Measurements from ENCODE around the gene HSD17B3.

HSD17B3 gene

GRCh38 chr9:96302021-96302420 is at the start of gene HSD17B3:
HSD17B3 (minus strand) TSS chr9:96302176; CDS start chr9:96302104, 72 bp downstream.
- ChIA-PET CTCF (no interaction called here), POLR2A (no interaction called here)
- DNase-seq (ENCODE audit: extremely low spot score), result no peak
- no peak for TF ChIP-seq SP1 (IDR thresholded peaks at IDR 0.05)
- no peak for TF ChIP-seq NFRKB (IDR thresholded peaks at IDR 0.05)
- no peak for TF ChIP-seq PKNOX1 (IDR thresholded peaks at IDR 0.05)
- TF ChIP-seq LEF1 (IDR thresholded peaks at IDR 0.05; ENCODE audit: borderline replicate concordance), result no peak
- TF ChIP-seq BHLHE40 (IDR thresholded peaks at IDR 0.05; ENCODE audit: borderline replicate concordance), result no peak
- TF ChIP-seq SUZ12 (IDR thresholded peaks at IDR 0.05), result no peak
- TF ChIP-seq FOXA1 (IDR thresholded peaks at IDR 0.05), result no peak
- TF ChIP-seq CTBP1 (IDR thresholded peaks at IDR 0.05; ENCODE audit: borderline replicate concordance), result no peak
- TF ChIP-seq ARNT (IDR thresholded peaks at IDR 0.05), result no peak
- TF ChIP-seq HDGF (IDR thresholded peaks at IDR 0.05; ENCODE audit: borderline replicate concordance), result no peak
- TF ChIP-seq FOXM1 (IDR thresholded peaks at IDR 0.05; ENCODE audit: borderline replicate concordance), result no peak
- TF ChIP-seq ZNF384 (IDR thresholded peaks at IDR 0.05), result no peak
- no peak for TF ChIP-seq FOXK2 (IDR thresholded peaks at IDR 0.05)
- no peak for TF ChIP-seq L3MBTL2 (conservative IDR thresholded peaks at IDR 0.05)
- no peak for TF ChIP-seq ELF4 (IDR thresholded peaks at IDR 0.05)
- TF ChIP-seq TARDBP (IDR thresholded peaks at IDR 0.05), result no peak

GRCh38 chr9:96350866-96351265 is 48.9 kb upstream of the HSD17B3 start:
- no peak for DNase-seq (ENCODE audit: extremely low spot score)
- ChIA-PET POLR2A (no interaction called here), CTCF (no interaction called here)
- TF ChIP-seq FOXK2 (IDR thresholded peaks at IDR 0.05) (no peak), NFRKB (IDR thresholded peaks at IDR 0.05) (no peak), HDGF (IDR thresholded peaks at IDR 0.05; ENCODE audit: borderline replicate concordance) (no peak), ZNF384 (IDR thresholded peaks at IDR 0.05) (no peak), SP1 (IDR thresholded peaks at IDR 0.05) (no peak), ARNT (IDR thresholded peaks at IDR 0.05) (no peak), CTBP1 (IDR thresholded peaks at IDR 0.05; ENCODE audit: borderline replicate concordance) (no peak), BHLHE40 (IDR thresholded peaks at IDR 0.05; ENCODE audit: borderline replicate concordance) (no peak), FOXM1 (IDR thresholded peaks at IDR 0.05; ENCODE audit: borderline replicate concordance) (no peak)

GRCh38 chr9:96348261-96348660 is 46.3 kb upstream of the HSD17B3 start:
- ChIA-PET POLR2A (no interaction called here), CTCF (no interaction called here)
- TF ChIP-seq ARNT (IDR thresholded peaks at IDR 0.05) (no peak), FOXA1 (IDR thresholded peaks at IDR 0.05) (no peak), FOXK2 (IDR thresholded peaks at IDR 0.05) (no peak), NFRKB (IDR thresholded peaks at IDR 0.05) (no peak), PKNOX1 (IDR thresholded peaks at IDR 0.05) (no peak), LEF1 (IDR thresholded peaks at IDR 0.05; ENCODE audit: borderline replicate concordance) (no peak), BHLHE40 (IDR thresholded peaks at IDR 0.05; ENCODE audit: borderline replicate concordance) (no peak), CTBP1 (IDR thresholded peaks at IDR 0.05; ENCODE audit: borderline replicate concordance) (no peak), FOXM1 (IDR thresholded peaks at IDR 0.05; ENCODE audit: borderline replicate concordance) (no peak), L3MBTL2 (conservative IDR thresholded peaks at IDR 0.05) (no peak), HDGF (IDR thresholded peaks at IDR 0.05; ENCODE audit: borderline replicate concordance) (no peak), TARDBP (IDR thresholded peaks at IDR 0.05) (no peak), ZNF384 (IDR thresholded peaks at IDR 0.05) (no peak), SUZ12 (IDR thresholded peaks at IDR 0.05) (no peak), ELF4 (IDR thresholded peaks at IDR 0.05) (no peak)
- no peak for DNase-seq (ENCODE audit: extremely low spot score)

GRCh38 chr9:96345551-96345950 is 43.6 kb upstream of the HSD17B3 start:
- ChIA-PET POLR2A (no interaction called here), CTCF (no interaction called here)
- no peak for DNase-seq (ENCODE audit: extremely low spot score)
- TF ChIP-seq BHLHE40 (IDR thresholded peaks at IDR 0.05; ENCODE audit: borderline replicate concordance), result no peak
- TF ChIP-seq ELF4 (IDR thresholded peaks at IDR 0.05), result no peak
- TF ChIP-seq TARDBP (IDR thresholded peaks at IDR 0.05), result no peak
- no peak for TF ChIP-seq HDGF (IDR thresholded peaks at IDR 0.05; ENCODE audit: borderline replicate concordance)
- no peak for TF ChIP-seq ZNF384 (IDR thresholded peaks at IDR 0.05)
- TF ChIP-seq FOXK2 (IDR thresholded peaks at IDR 0.05), result no peak
- no peak for TF ChIP-seq PKNOX1 (IDR thresholded peaks at IDR 0.05)
- TF ChIP-seq SUZ12 (IDR thresholded peaks at IDR 0.05), result no peak
- no peak for TF ChIP-seq ARNT (IDR thresholded peaks at IDR 0.05)
- TF ChIP-seq CTBP1 (IDR thresholded peaks at IDR 0.05; ENCODE audit: borderline replicate concordance), result no peak
- TF ChIP-seq SP1 (IDR thresholded peaks at IDR 0.05), result no peak

- peak; percentile 27 for DNase-seq (ENCODE audit: extremely low spot score)
- CTCF ChIA-PET, result interaction anchor here (1.9 kb wide), 1 partner anchor 17 kb away, joined by 7 read pairs; no protein-coding TSS in a partner anchor
- POLR2A ChIA-PET, result no interaction called here
- TF ChIP-seq ZNF384 (IDR thresholded peaks at IDR 0.05) (peak; percentile 56; the same call in 1 of the 2 replicates), BHLHE40 (IDR thresholded peaks at IDR 0.05; ENCODE audit: borderline replicate concordance) (no peak), FOXK2 (IDR thresholded peaks at IDR 0.05) (no peak)
These were observed 42.6 kb upstream of the HSD17B3 start for GRCh38 chr9:96344458-96345180.
